Activated T-cell treated with anti-CD3 and anti-CD28 coated beads, Interleukin-2, amount 50 U/mL, for 4 hours (primary cell): ENCODE results near the gene ZNF680. TPM values are rescaled to one million over a fixed set of nuclear protein-coding genes. Genes with fewer than 3 reads are reported as not detected.

Experiments
- ATAC-seq, 2 donors: fragments of 200-7000 bp; cut with Tn5 transposase; one replicate each; pipeline ENCODE4 v1.10.0; 2021
- DNase-seq: peaks from one replicate; pipeline ENCODE4 v3.0.0-alpha.2; 2020
- H3K27me3 Mint-ChIP-seq: one replicate; pipeline ENCODE4 v1.8.0; 2021; ENCODE audit warnings: low read depth, mixed read lengths
- H3K36me3 Mint-ChIP-seq: one replicate; pipeline ENCODE4 v1.8.0; 2022; ENCODE audit warnings: mixed read lengths; ENCODE audit not compliant: insufficient read depth
- H3K4me1 Mint-ChIP-seq: one replicate; pipeline ENCODE4 v1.8.0; 2021; ENCODE audit warnings: low read depth, mixed read lengths
- H3K4me3 Mint-ChIP-seq: one replicate; pipeline ENCODE4 v1.8.0; 2021; ENCODE audit warnings: mild to moderate bottlenecking, moderate library complexity, mixed read lengths
- H3K9me3 Mint-ChIP-seq: one replicate; pipeline ENCODE4 v1.8.0; 2021; ENCODE audit warnings: mixed read lengths
- total RNA-seq, 3 donors: library from RNA; stranded (reverse); gene quantifications; one replicate each; pipeline ENCODE4 v1.2.1, GENCODE V29; 2021

The ZNF680 gene
- total RNA-seq, 3 donors from 2014 or later, result 4.8 to 6.1 (median 5.2) TPM

GRCh38 chr7:64521409-64521984, 41.4 kb downstream of the ZNF680 start:
- H3K4me1 Mint-ChIP-seq, result no peaks in the 10 kb centered on the region
- no peaks in the 10 kb centered on the region for H3K27me3 Mint-ChIP-seq
- peaks cover 71% of the 10 kb centered on the region for H3K36me3 Mint-ChIP-seq
- ATAC-seq (no peak), DNase-seq (no peak)
- peaks cover 49% of the 10 kb centered on the region for H3K9me3 Mint-ChIP-seq
- no peak overlapping the region for H3K4me3 Mint-ChIP-seq

- Mint-ChIP-seq H3K27me3 (no peaks in the 10 kb centered on the region), H3K4me3 (no peak overlapping the region), H3K4me1 (no peaks in the 10 kb centered on the region), H3K36me3 (peaks cover 61% of the 10 kb centered on the region), H3K9me3 (peaks cover 51% of the 10 kb centered on the region)
- DNase-seq, result no peak
- no peak for ATAC-seq
Observed at GRCh38 chr7:64516451-64516850, 46.4 kb downstream of the ZNF680 start.

- DNase-seq (no peak), ATAC-seq (no peak)
- Mint-ChIP-seq H3K27me3 (no peaks in the 10 kb centered on the region), H3K4me3 (no peak overlapping the region), H3K9me3 (peaks cover 44% of the 10 kb centered on the region), H3K4me1 (no peaks in the 10 kb centered on the region), H3K36me3 (peaks cover 57% of the 10 kb centered on the region)
Observed at GRCh38 chr7:64515781-64516180, 47.1 kb downstream of the ZNF680 start.

- DNase-seq (no peak), ATAC-seq (no peak)
- Mint-ChIP-seq H3K36me3 (peaks cover 53% of the 10 kb centered on the region), H3K9me3 (peaks cover 40% of the 10 kb centered on the region), H3K4me3 (no peak overlapping the region), H3K27me3 (no peaks in the 10 kb centered on the region), H3K4me1 (no peaks in the 10 kb centered on the region)
Observed at GRCh38 chr7:64515330-64515729, 47.5 kb downstream of the ZNF680 start.

- Mint-ChIP-seq H3K9me3 (peaks cover 30% of the 10 kb centered on the region), H3K36me3 (peaks cover 15% of the 10 kb centered on the region), H3K27me3 (no peaks in the 10 kb centered on the region), H3K4me3 (no peak overlapping the region), H3K4me1 (no peaks in the 10 kb centered on the region)
- DNase-seq, result no peak
- ATAC-seq, result no peak
Observed at GRCh38 chr7:64509583-64509982, 53.3 kb downstream of the ZNF680 start.

GRCh38 chr7:64504581-64505120, 58.2 kb downstream of the ZNF680 start:
- no peak for DNase-seq
- no peaks in the 10 kb centered on the region for H3K27me3 Mint-ChIP-seq
- peaks cover 45% of the 10 kb centered on the region for H3K9me3 Mint-ChIP-seq
- H3K4me3 Mint-ChIP-seq, result no peak overlapping the region
- no peak for ATAC-seq
- H3K4me1 Mint-ChIP-seq, result no peaks in the 10 kb centered on the region
- H3K36me3 Mint-ChIP-seq, result peaks cover 7% of the 10 kb centered on the region

GRCh38 chr7:64498270-64498669, 64.6 kb downstream of the ZNF680 start:
- Mint-ChIP-seq H3K4me3 (no peak overlapping the region), H3K27me3 (no peaks in the 10 kb centered on the region), H3K36me3 (no peaks in the 10 kb centered on the region), H3K9me3 (peaks cover 26% of the 10 kb centered on the region), H3K4me1 (no peaks in the 10 kb centered on the region)
- no peak for DNase-seq
- ATAC-seq, result no peak

GRCh38 chr7:64494912-64495461, 67.9 kb downstream of the ZNF680 start:
- DNase-seq (no peak), ATAC-seq (no peak)
- no peaks in the 10 kb centered on the region for H3K36me3 Mint-ChIP-seq
- no peaks in the 10 kb centered on the region for H3K4me1 Mint-ChIP-seq
- H3K4me3 Mint-ChIP-seq, result no peak overlapping the region
- H3K27me3 Mint-ChIP-seq, result no peaks in the 10 kb centered on the region
- peaks cover 17% of the 10 kb centered on the region for H3K9me3 Mint-ChIP-seq

GRCh38 chr7:64485623-64486022, 77.2 kb downstream of the ZNF680 start:
- H3K4me3 Mint-ChIP-seq, result no peak overlapping the region
- ATAC-seq (no peak), DNase-seq (no peak)
- peaks cover 17% of the 10 kb centered on the region for H3K9me3 Mint-ChIP-seq
- H3K4me1 Mint-ChIP-seq, result no peaks in the 10 kb centered on the region
- H3K27me3 Mint-ChIP-seq, result no peaks in the 10 kb centered on the region
- H3K36me3 Mint-ChIP-seq, result no peaks in the 10 kb centered on the region

Other genes starting within 250 kb of the ZNF680 start
- 10 to 100 TPM; 11.1 to 14.8 (median 14.6) TPM for gene ZNF736, start 249.1 kb downstream of the ZNF680 start, total RNA-seq
- gene ZNF107, start 103.1 kb upstream of the ZNF680 start, total RNA-seq, result 10 to 100 TPM; 10.2 to 12.9 (median 10.5) TPM
- gene ZNF138, start 231.4 kb upstream of the ZNF680 start, total RNA-seq, result 1 to 10 TPM; 7.3 to 8.4 (median 7.3) TPM